Mammary epithelial cell (primary cell): ENCODE results near the gene MSANTD2.

Source experiments
- CTCF ChIP-seq, 2 donors: IDR thresholded peaks in 1 of 2; conservative IDR thresholded peaks in 1 of 2; 2 replicates each; pipeline ENCODE4 v1.5.1; 2011 to 2012; ENCODE audit warnings: inconsistent platforms in 2 of 2, low read length in 2 of 2, mild to moderate bottlenecking in 2 of 2, control low read depth in 1 of 2, low read depth in 1 of 2; ENCODE audit not compliant: insufficient read depth in 1 of 2; ENCODE audit errors: extremely low read depth in 1 of 2
- EZH2 ChIP-seq: IDR thresholded peaks from 2 replicates; pipeline ENCODE4 v1.6.1; 2012; ENCODE audit warnings: low read length, inconsistent platforms, borderline replicate concordance

- no peak for TF ChIP-seq CTCF (conservative IDR thresholded peaks at IDR 0.05 in 1 of 2, IDR thresholded peaks at IDR 0.05 in 1 of 2; ENCODE audit: extremely low read depth in 1 of 2, insufficient read depth in 1 of 2, low read depth in 1 of 2, low read length in 2 of 2)
- TF ChIP-seq EZH2 = no peak
Measured at GRCh38 chr11:124739479-124740276, 60.5 kb downstream of the MSANTD2 start, which contains the start of gene NRGN.
